Adrenal gland (tissue), 5 donors: Measurements from ENCODE around the gene CHAC1.

Source experiments
- CTCF ChIP-seq, 6 experiments: fragments of 450-650 bp in 4 of 6; fragments of 200-600 bp in 2 of 6; sonication (generic) in 1 of 6; IDR thresholded peaks; 1 replicate in 5 of 6; 2 replicates in 1 of 6; pipeline versions ENCODE4 v1.5.1 to v1.8.0; 2016 to 2021; ENCODE audit warnings: antibody characterized with exemption in 6 of 6, mild to moderate bottlenecking in 2 of 6, moderate library complexity in 1 of 6
- POLR2A ChIP-seq, 2 donors: fragments of 450-650 bp; IDR thresholded peaks; one replicate each; pipeline ENCODE4 v1.6.1; 2017; ENCODE audit warnings: antibody characterized with exemption in 2 of 2, mild to moderate bottlenecking in 2 of 2, moderate library complexity in 1 of 2
- donor health status: DM: no; HTN: no; CAD: no.

GRCh38 chr15:40943764-40944365 lies 9.4 kb upstream of the CHAC1 start:
- no peak for TF ChIP-seq POLR2A (IDR thresholded peaks at IDR 0.05)
- no peak for TF ChIP-seq CTCF (IDR thresholded peaks at IDR 0.05)
